GM18519 (cell line): ENCODE data around the gene TYROBP.
"Not testable (repeated sequence)": the region's sequence is repeated elsewhere in the genome, so short reads cannot be mapped to it uniquely, and the experiment has no call there.

Experiments
- ATAC-seq: cut with Tn5 transposase; IDR thresholded peaks from one replicate; pipeline ENCODE4 v1.9.1; 2021; ENCODE audit warnings: mild to moderate bottlenecking, moderate library complexity; ENCODE audit not compliant: unreplicated experiment, low FRiP score

The TYROBP gene

GRCh38 chr19:35908010-35908441 lies at the start of gene TYROBP:
TSS of gene TYROBP (minus strand) at chr19:35908295. CDS start at chr19:35908228, 67 bp downstream.
- no peak for ATAC-seq

GRCh38 chr19:35957411-35957810 lies 49.3 kb upstream of the TYROBP start:
- ATAC-seq, result not testable (repeated sequence)

GRCh38 chr19:35955881-35956634 lies 48.0 kb upstream of the TYROBP start:
- no peak for ATAC-seq

DNA sequence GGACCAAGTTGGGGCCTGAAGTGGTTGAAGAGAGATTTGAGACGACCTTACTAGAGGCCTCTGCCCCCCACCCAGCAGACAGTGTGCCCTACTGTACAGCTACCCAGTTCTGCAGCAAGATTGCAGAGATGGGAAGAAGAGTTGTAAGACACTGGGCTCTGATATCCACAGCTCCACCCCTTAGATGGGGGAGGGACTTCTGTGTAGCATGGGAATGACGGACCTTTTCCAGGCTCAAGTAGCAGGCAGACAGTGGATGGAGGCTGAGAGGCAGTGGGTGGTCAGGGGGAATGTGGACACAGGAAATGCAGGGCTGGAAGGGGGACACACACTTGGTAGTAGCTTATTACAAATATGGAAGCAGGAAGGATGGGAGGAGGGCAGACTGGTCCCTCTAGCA lies 41.0 kb upstream of the TYROBP start:
- ATAC-seq, result no peak

- no peak for ATAC-seq
Measured at GRCh38 chr19:35946203-35946602, 38.1 kb upstream of the TYROBP start.

- no peak for ATAC-seq
Measured at GRCh38 chr19:35945121-35945790, 37.2 kb upstream of the TYROBP start.

DNA sequence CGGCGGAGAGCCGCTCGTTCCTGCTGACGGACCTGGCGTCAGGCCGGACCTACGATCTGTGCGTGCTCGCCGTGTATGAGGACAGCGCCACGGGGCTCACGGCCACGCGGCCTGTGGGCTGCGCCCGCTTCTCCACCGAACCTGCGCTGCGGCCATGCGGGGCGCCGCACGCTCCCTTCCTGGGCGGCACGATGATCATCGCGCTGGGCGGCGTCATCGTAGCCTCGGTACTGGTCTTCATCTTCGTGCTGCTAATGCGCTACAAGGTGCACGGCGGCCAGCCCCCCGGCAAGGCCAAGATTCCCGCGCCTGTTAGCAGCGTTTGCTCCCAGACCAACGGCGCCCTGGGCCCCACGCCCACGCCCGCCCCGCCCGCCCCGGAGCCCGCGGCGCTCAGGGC lies 36.5 kb upstream of the TYROBP start:
- ATAC-seq, result no peak

DNA sequence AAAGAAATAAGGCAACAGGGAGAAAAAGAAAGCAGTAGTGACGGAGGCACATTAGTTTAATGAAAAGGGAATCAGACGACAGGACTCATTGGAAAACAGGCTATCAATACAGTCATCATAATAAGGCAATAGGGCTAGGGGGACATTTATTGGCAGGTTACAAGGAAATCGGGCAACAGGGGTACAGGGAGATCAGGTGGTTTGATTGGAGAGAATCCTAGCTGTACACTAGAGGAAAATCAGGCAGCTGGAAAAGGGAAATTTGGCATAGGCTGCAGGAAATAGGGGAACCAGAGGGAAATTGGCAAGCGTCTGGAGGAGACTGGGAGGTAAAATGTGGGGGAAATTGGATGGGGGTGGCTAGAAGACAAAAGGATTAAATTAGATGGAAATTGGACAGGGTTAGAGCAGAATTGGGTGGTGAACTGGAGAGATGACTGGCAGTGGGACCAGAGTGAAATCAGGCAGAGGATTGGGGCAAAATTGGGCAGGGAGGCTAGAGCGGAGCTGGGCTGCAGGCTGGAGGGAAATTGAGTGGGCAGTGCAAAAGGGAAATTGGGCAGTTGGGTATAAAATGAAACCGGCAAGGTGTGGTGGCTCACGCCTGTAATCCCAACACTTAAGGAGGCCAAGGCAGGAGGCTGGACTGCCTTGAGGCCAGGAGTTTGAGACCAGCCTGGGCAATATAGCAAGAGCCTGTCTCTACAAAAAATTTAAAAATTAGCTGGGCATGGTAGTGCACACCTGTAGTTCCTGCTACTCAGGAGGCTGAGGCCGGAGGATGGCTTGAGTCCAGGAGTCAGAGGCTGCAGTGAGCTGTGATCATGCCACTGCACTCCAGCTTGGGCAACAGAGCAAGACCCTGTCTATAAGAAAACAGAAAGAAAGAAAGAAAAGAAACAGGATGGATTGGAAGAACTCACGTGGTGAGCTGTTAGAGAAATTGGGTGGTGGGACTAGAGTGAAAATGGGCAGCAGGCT lies 35.5 kb upstream of the TYROBP start:
- no peak for ATAC-seq

- ATAC-seq, result no peak
Measured at GRCh38 chr19:35942235-35942634, 34.1 kb upstream of the TYROBP start.

DNA sequence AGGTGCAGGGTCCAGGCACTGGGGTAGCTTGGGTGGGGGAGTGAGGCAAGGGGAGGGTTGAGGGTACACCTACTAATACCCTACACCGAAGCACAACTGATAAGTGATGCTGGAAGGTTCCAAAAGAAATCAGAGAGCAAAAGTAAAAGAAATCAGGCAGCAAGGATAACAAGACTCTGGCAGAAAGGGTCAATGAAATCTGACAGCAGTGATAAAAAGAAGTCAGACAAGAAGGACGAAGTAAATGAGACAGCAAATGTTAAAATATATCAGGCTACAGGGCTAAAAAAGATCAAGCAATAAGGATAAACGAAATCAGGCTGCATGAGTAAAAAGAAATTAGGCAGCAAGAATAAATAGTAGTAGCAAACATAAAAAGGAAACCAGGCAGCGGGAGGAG lies 32.7 kb upstream of the TYROBP start:
- no peak for ATAC-seq

DNA sequence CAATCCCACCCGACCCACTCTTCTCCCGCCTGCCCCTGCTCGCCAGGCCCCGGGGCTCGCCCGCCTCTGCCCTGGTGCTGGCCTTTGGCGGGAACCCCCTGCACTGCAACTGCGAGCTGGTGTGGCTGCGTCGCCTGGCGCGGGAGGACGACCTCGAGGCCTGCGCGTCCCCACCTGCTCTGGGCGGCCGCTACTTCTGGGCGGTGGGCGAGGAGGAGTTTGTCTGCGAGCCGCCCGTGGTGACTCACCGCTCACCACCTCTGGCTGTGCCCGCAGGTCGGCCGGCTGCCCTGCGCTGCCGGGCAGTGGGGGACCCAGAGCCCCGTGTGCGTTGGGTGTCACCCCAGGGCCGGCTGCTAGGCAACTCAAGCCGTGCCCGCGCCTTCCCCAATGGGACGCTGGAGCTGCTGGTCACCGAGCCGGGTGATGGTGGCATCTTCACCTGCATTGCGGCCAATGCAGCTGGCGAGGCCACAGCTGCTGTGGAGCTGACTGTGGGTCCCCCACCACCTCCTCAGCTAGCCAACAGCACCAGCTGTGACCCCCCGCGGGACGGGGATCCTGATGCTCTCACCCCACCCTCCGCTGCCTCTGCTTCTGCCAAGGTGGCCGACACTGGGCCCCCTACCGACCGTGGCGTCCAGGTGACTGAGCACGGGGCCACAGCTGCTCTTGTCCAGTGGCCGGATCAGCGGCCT lies 32.1 kb upstream of the TYROBP start:
- no peak for ATAC-seq

GRCh38 chr19:35939307-35940077 lies 31.4 kb upstream of the TYROBP start:
- ATAC-seq, result no peak

- no peak for ATAC-seq
Measured at GRCh38 chr19:35938282-35939224, 30.5 kb upstream of the TYROBP start.

DNA sequence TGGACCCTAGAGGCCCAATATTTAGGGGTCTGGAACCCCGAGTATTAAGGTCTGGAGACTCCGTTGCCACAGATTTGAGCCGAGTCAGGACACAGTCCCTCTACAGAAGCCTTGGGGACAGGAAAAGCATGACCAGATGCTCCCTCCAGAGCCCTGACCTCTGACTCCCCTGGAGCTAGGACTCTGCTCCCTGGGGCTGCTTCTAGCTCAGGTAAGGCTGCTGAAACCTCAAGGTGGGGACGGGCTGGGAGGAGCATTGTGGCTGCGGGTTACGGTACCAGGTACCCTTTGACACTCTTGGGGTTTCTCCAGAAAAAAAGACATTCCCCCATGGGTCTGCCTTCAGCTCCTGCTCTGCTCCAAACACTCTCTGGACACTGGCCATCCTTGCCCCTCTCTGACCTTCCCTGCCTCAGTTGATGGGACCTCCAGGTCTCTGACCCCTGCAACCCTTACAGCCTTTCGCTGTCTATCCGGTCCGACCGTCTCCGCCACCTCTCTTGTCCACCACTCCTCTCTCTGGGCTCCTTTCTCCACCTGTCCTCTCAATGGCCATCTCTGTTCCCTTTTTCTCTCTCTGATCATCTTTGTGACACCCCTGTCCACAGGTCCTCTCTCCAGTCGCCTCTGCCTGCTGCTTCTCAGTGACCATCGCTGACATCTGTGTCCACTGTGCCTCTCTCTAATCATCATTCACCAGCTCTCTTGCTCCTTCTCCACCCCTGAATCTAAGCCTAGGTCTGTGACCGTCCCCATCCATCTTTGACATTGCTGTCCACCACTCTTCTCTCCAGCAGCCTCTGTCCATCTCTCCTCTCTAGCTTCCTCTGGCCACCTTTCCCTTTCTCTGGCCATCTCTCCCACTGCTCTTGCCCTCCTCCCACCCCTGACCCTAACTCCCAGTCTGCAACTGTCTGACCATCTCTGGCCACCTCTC lies 29.5 kb upstream of the TYROBP start:
- no peak for ATAC-seq

DNA sequence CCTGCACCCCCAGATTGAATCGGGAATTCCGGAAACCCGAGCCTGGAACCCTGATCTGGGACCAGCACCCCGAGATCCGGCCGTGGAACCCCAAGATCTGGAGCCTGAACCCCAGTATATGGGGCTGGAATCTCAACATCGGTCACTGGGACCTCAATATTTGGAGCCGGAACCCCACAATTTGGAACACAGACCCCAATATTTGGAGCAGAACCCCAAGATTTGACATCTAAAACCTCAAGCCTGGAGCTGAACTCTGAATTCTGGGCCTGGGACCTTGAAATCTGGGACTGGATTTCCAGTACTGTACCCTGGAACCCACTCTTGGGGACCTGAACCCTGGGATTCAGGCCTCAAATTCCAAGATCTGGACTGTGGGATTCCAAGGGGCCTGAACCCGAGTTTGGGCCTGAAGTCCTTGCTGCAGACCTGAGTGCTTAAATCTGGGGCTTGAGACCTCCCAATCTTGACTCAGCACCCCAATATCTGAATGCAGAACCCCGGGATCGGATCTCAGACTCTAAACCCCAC lies 28.7 kb upstream of the TYROBP start:
- no peak for ATAC-seq

DNA sequence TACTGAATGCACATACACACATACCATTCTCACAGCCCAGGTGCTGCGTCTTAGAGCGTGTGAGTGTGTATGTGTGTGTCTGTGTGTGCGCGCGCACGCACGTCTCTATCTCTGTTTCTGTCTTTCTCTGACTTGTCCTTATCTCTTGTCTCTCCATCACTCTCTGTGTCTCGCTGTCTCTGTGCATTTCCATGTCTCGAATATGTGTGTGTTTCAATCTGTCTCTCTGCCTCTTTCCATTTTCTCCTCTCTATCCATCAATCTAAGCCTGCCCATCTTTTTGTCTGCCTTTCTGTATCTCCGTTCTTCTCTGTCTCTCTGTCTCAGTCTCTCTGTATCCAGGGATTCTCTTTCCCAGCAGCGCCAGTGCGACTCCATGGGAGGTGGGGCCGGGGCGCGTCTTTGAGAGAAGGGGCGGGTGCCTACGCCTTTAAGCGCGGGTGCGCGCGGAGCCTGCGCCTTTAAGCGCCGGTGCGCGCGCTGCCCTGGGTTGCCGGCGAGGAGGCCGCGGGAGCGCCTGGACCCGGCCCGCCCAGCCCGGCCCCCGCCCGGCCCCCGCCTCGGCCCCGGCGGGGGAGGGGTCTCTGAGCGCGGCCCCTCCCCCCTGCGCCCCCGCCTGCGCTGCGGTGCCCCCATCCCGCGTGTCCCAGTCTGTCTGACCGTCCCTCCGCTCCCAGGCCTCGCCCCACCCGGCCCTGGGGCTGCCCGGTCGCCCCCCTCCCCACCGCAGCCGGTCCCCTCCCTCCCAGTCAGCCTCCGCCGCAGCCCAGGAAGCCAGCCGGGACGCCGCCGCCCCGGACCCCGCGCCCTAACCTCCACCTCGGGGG lies 28.0 kb upstream of the TYROBP start, which contains the start of gene LRFN3:
TSS of gene LRFN3 (plus strand) at position 464 of the 827 bp plus-strand sequence. CDS start 3,052 bp downstream, outside the sequence.
- ATAC-seq, result no peak
